Fibroblast of lung (primary cell): ENCODE results near the gene TBRG4. TPM values are rescaled to one million over a fixed set of nuclear protein-coding genes. Genes with fewer than 3 reads are reported as not detected.

ENCODE experiments used
- DNase-seq, 2 donors: peaks; one replicate each; pipeline versions ENCODE4 v3.0.0 to v3.0.0-alpha.2; 2010; ENCODE audit warnings: low read depth in 2 of 2
- H2AFZ ChIP-seq: 2 replicates; pipeline ENCODE4 v1.5.1; 2012; ENCODE audit warnings: low read length, control low read depth, inconsistent platforms
- H3K27ac ChIP-seq: 2 replicates; pipeline ENCODE4 v1.5.1; 2011; ENCODE audit warnings: low read length, control low read depth; ENCODE audit not compliant: insufficient read depth
- H3K27me3 ChIP-seq: 2 replicates; pipeline ENCODE4 v1.5.1; 2011; ENCODE audit warnings: mild to moderate bottlenecking, low read length; ENCODE audit not compliant: control insufficient read depth, insufficient read depth
- H3K36me3 ChIP-seq: 2 replicates; pipeline ENCODE4 v1.5.1; 2011; ENCODE audit warnings: low read length; ENCODE audit not compliant: control insufficient read depth, insufficient read depth
- H3K4me1 ChIP-seq: 2 replicates; pipeline ENCODE4 v1.5.1; 2011; ENCODE audit warnings: low read length; ENCODE audit not compliant: control insufficient read depth, insufficient read depth; ENCODE audit errors: extremely low read depth
- H3K4me2 ChIP-seq: 2 replicates; pipeline ENCODE4 v1.5.1; 2011; ENCODE audit warnings: low read length, control low read depth; ENCODE audit not compliant: insufficient read depth; ENCODE audit errors: extremely low read depth
- H3K4me3 ChIP-seq, 4 experiments: fragments of 200-600 bp in 1 of 4; sonication (generic) in 1 of 4; replicated peaks in 1 of 4; 2 replicates each; pipeline ENCODE4 v1.5.1; 2011 to 2016; ENCODE audit warnings: low read length in 4 of 4, low read depth in 3 of 4, mild to moderate bottlenecking in 3 of 4, control low read depth in 2 of 4, inconsistent platforms in 1 of 4, mixed read lengths in 1 of 4; ENCODE audit not compliant: insufficient read depth in 1 of 4; ENCODE audit errors: control extremely low read depth in 1 of 4
- H3K79me2 ChIP-seq: 2 replicates; pipeline ENCODE4 v1.5.1; 2012; ENCODE audit warnings: mild to moderate bottlenecking, low read length, inconsistent platforms; ENCODE audit not compliant: control insufficient read depth, insufficient read depth
- H3K9ac ChIP-seq: 2 replicates; pipeline ENCODE4 v1.5.1; 2011; ENCODE audit warnings: mild to moderate bottlenecking, low read length, control low read depth; ENCODE audit not compliant: insufficient read depth
- H3K9me3 ChIP-seq: 2 replicates; pipeline ENCODE4 v1.5.1; 2012; ENCODE audit warnings: low read depth, low read length; ENCODE audit not compliant: control insufficient read depth, insufficient read depth
- H4K20me1 ChIP-seq: 2 replicates; pipeline ENCODE4 v1.5.1; 2011; ENCODE audit warnings: low read length; ENCODE audit not compliant: control insufficient read depth, insufficient read depth; ENCODE audit errors: extremely low read depth
- EZH2 ChIP-seq: IDR thresholded peaks from 2 replicates; pipeline ENCODE4 v1.5.1; 2012; ENCODE audit warnings: low read length, control low read depth, mild to moderate bottlenecking; ENCODE audit errors: missing control alignments
- polyA plus RNA-seq, 2 donors: library from polyadenylated mRNA; depleted of rRNA in 1 of 2; stranded (reverse) in 1 of 2; unstranded in 1 of 2; fragments of >200 nt; gene quantifications; 2 replicates each; pipeline ENCODE4 v1.2.1, GENCODE V29; 2011 to 2012; ENCODE audit warnings: missing spikeins in 1 of 2
- total RNA-seq: library from RNA; depleted of rRNA; stranded (reverse); fragments of >200 nt; gene quantifications from 2 replicates; pipeline ENCODE4 v1.2.1, GENCODE V29; 2014
- TF ChIP-seq, protein P1 (sequence below), 2 donors: IDR thresholded peaks in 1 of 2; conservative IDR thresholded peaks in 1 of 2; 1 replicate in 1 of 2; 2 replicates in 1 of 2; pipeline ENCODE4 v1.5.1; 2011 to 2012; ENCODE audit warnings: low read length in 2 of 2, control low read depth in 1 of 2, inconsistent platforms in 1 of 2, low read depth in 1 of 2, mild to moderate bottlenecking in 1 of 2

The TBRG4 gene
- total and polyA plus RNA-seq, 2 donors (not counting 1 experiment from before 2014, with no cell fraction given), result 27.4 to 52.2 TPM

DNA sequence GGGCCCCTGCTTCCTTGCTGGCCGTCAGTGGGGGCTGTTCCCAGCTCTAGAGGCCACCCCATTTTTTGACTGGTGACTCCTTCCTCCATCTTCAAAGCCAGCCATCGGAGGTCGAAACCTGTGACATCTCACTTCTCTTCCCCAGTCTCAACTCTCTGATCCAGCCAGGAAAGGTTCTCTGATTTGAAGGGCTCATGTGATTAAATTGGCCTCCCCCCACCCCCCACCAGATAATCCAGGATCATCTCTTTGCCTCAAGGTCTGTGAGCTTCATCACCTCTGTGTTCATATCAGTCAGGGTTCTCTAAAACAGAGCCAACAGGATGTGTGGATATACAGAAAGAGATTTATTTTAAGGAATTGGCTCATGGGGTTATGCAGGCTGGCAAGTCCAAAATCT lies 40.5 kb upstream of the TBRG4 start:
- no peak overlapping the region for H3K27ac ChIP-seq
- no peak for DNase-seq
- H3K4me2 ChIP-seq, result no peak overlapping the region
- H3K36me3 ChIP-seq, result no peaks in the 10 kb centered on the region
- H3K27me3 ChIP-seq, result peaks cover 12% of the 10 kb centered on the region
- H3K9me3 ChIP-seq, result no peaks in the 10 kb centered on the region
- H3K9ac ChIP-seq, result no peak overlapping the region
- no peaks in the 10 kb centered on the region for H3K79me2 ChIP-seq
- no peaks in the 10 kb centered on the region for H3K4me1 ChIP-seq
- H2AFZ ChIP-seq, result no peak overlapping the region
- no peak overlapping the region for H3K4me3 ChIP-seq
- H4K20me1 ChIP-seq, result no peaks in the 10 kb centered on the region
- TF ChIP-seq, protein P1, sequence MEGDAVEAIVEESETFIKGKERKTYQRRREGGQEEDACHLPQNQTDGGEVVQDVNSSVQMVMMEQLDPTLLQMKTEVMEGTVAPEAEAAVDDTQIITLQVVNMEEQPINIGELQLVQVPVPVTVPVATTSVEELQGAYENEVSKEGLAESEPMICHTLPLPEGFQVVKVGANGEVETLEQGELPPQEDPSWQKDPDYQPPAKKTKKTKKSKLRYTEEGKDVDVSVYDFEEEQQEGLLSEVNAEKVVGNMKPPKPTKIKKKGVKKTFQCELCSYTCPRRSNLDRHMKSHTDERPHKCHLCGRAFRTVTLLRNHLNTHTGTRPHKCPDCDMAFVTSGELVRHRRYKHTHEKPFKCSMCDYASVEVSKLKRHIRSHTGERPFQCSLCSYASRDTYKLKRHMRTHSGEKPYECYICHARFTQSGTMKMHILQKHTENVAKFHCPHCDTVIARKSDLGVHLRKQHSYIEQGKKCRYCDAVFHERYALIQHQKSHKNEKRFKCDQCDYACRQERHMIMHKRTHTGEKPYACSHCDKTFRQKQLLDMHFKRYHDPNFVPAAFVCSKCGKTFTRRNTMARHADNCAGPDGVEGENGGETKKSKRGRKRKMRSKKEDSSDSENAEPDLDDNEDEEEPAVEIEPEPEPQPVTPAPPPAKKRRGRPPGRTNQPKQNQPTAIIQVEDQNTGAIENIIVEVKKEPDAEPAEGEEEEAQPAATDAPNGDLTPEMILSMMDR (conservative IDR thresholded peaks at IDR 0.05 in 1 of 2, IDR thresholded peaks at IDR 0.05 in 1 of 2; ENCODE audit: low read depth in 1 of 2, low read length in 2 of 2), result no peak
- TF ChIP-seq EZH2, result no peak

DNA sequence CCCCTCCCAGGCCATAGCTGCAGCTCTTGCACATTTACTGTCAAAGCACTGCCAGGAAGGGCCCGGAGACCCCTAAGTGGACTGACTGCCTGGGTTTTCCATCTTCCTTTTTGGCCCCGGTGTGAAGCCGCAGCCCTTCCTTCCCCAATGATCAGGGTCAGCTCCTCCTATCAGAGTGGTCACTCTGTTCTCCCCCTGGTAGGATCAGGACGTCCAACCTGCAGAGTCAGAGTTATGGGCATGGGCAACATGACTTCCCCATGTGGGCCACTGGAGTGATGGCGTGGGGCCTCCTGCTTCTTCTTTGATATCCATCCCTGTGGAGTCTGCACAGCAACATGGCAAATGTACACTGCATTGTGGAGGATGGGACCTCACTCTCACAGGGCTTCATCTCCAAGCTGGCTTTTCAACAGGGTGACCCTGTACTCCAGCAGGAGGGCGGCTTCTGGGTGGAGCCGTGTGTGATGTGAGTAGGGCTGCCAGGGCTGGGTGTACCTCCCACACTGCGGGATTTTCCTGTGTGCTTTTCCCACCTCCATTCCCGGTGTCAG lies 39.7 kb upstream of the TBRG4 start:
- Histone ChIP-seq H3K36me3 (no peaks in the 10 kb centered on the region), H3K4me1 (no peaks in the 10 kb centered on the region), H3K27ac (no peak overlapping the region), H4K20me1 (no peaks in the 10 kb centered on the region), H3K4me2 (no peak overlapping the region), H3K4me3 (no peak overlapping the region), H3K9ac (no peak overlapping the region), H3K27me3 (peaks cover 7% of the 10 kb centered on the region), H3K79me2 (no peaks in the 10 kb centered on the region), H3K9me3 (no peaks in the 10 kb centered on the region), H2AFZ (no peak overlapping the region)
- no peak for TF ChIP-seq EZH2
- TF ChIP-seq, protein P1 (conservative IDR thresholded peaks at IDR 0.05 in 1 of 2, IDR thresholded peaks at IDR 0.05 in 1 of 2; ENCODE audit: low read depth in 1 of 2, low read length in 2 of 2), result no peak
- no peak for DNase-seq

DNA sequence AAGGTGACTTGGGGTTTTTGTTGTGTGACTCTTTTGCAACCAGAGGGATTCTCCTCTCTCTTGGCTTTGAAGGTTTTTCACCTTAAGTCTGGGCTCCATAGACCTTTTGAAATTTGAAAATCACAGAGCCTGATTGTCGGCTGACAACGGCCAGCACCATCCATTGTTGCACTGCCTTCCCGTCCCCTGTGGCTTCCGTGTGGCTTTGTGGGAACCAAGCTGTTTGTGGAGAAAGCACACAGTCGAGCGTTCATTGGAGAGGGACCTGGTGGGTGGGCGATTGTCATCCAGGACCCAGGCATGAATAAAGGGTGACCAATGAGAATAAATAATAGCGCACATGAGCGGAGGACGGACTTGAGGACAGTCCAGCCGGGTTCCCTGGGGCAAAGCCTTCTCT lies 38.7 kb upstream of the TBRG4 start:
- no peaks in the 10 kb centered on the region for H3K79me2 ChIP-seq
- H3K4me3 ChIP-seq, result no peak overlapping the region
- TF ChIP-seq, protein P1 (conservative IDR thresholded peaks at IDR 0.05 in 1 of 2, IDR thresholded peaks at IDR 0.05 in 1 of 2; ENCODE audit: low read depth in 1 of 2, low read length in 2 of 2), result no peak
- no peak for TF ChIP-seq EZH2
- no peak overlapping the region for H3K27ac ChIP-seq
- no peaks in the 10 kb centered on the region for H4K20me1 ChIP-seq
- H3K9me3 ChIP-seq, result no peaks in the 10 kb centered on the region
- H3K4me2 ChIP-seq, result no peak overlapping the region
- H3K9ac ChIP-seq, result no peak overlapping the region
- peaks cover 7% of the 10 kb centered on the region for H3K27me3 ChIP-seq
- DNase-seq, result no peak
- H3K36me3 ChIP-seq, result no peaks in the 10 kb centered on the region
- no peak overlapping the region for H2AFZ ChIP-seq
- no peaks in the 10 kb centered on the region for H3K4me1 ChIP-seq
